Immature natural killer cell (primary cell): ENCODE data around the gene OR52K2. TPM values are rescaled to one million over a fixed set of nuclear protein-coding genes. Genes with fewer than 3 reads are reported as not detected.

Experiments
- DNase-seq, 3 donors: peaks; one replicate each; pipeline ENCODE4 v3.0.0; 2022; ENCODE audit warnings: mixed read lengths in 1 of 3
- H3K27ac Mint-ChIP-seq, 6 donors: one replicate each; pipeline ENCODE4 v1.8.0; 2020; ENCODE audit warnings: mixed read lengths in 6 of 6, mild to moderate bottlenecking in 5 of 6, inconsistent platforms in 4 of 6, moderate library complexity in 3 of 6
- H3K27me3 Mint-ChIP-seq, 3 donors: one replicate each; pipeline ENCODE4 v1.8.0; 2020 to 2021; ENCODE audit warnings: low read depth in 3 of 3, mild to moderate bottlenecking in 3 of 3, mixed read lengths in 3 of 3, moderate library complexity in 3 of 3, inconsistent platforms in 1 of 3
- H3K36me3 Mint-ChIP-seq, 3 donors: one replicate each; pipeline ENCODE4 v1.8.0; 2020; ENCODE audit warnings: mixed read lengths in 3 of 3, inconsistent platforms in 2 of 3, mild to moderate bottlenecking in 2 of 3
- H3K4me1 Mint-ChIP-seq, 2 donors: one replicate each; pipeline ENCODE4 v1.8.0; 2020; ENCODE audit warnings: inconsistent platforms in 2 of 2, mild to moderate bottlenecking in 2 of 2, mixed read lengths in 2 of 2, moderate library complexity in 1 of 2
- H3K4me3 Mint-ChIP-seq, 5 donors: one replicate each; pipeline ENCODE4 v1.8.0; 2020; ENCODE audit warnings: mild to moderate bottlenecking in 5 of 5, mixed read lengths in 5 of 5, inconsistent platforms in 3 of 5, moderate library complexity in 3 of 5
- H3K9me3 Mint-ChIP-seq, 6 donors: one replicate each; pipeline ENCODE4 v1.8.0; 2020; ENCODE audit warnings: mild to moderate bottlenecking in 6 of 6, mixed read lengths in 6 of 6, inconsistent platforms in 4 of 6, moderate library complexity in 3 of 6
- polyA plus RNA-seq, 3 donors: library from polyadenylated mRNA; unstranded; fragments of 300-500 nt; fragmentation: Illumina TruSeq; gene quantifications; one replicate each; pipeline ENCODE4 v1.2.3, GENCODE V29; 2021

OR52K2 gene
- polyA plus RNA-seq, 3 donors from 2014 or later, result not detected

GRCh38 chr11:4493480-4493818 lies 44.4 kb downstream of the OR52K2 start:
- Mint-ChIP-seq H3K9me3 (no peaks in the 10 kb centered on the region), H3K36me3 (no peaks in the 10 kb centered on the region), H3K4me1 (no peaks in the 10 kb centered on the region), H3K4me3 (no peak overlapping the region), H3K27me3 (peaks cover 4 to 7% (median 4%) of the 10 kb centered on the region in 3 donors), H3K27ac (no peak overlapping the region)
- no peak for DNase-seq

- Mint-ChIP-seq H3K27ac (no peak overlapping the region), H3K4me3 (no peak overlapping the region), H3K9me3 (no peaks in the 10 kb centered on the region), H3K36me3 (no peaks in the 10 kb centered on the region), H3K4me1 (no peaks in the 10 kb centered on the region), H3K27me3 (peaks cover 4 to 7% (median 4%) of the 10 kb centered on the region in 3 donors)
- DNase-seq, result no peak
Observed at GRCh38 chr11:4495487-4495886, 46.4 kb downstream of the OR52K2 start.

GRCh38 chr11:4495986-4496385 lies 46.9 kb downstream of the OR52K2 start:
- no peaks in the 10 kb centered on the region for H3K9me3 Mint-ChIP-seq
- no peak overlapping the region for H3K4me3 Mint-ChIP-seq
- no peaks in the 10 kb centered on the region for H3K36me3 Mint-ChIP-seq
- no peaks in the 10 kb centered on the region for H3K4me1 Mint-ChIP-seq
- H3K27me3 Mint-ChIP-seq, result peaks cover 4 to 7% (median 4%) of the 10 kb centered on the region in 3 donors
- no peak overlapping the region for H3K27ac Mint-ChIP-seq
- DNase-seq, result no peak

- no peaks in the 10 kb centered on the region for H3K9me3 Mint-ChIP-seq
- H3K4me1 Mint-ChIP-seq, result no peaks in the 10 kb centered on the region
- DNase-seq, result no peak
- H3K36me3 Mint-ChIP-seq, result no peaks in the 10 kb centered on the region
- no peak overlapping the region for H3K27ac Mint-ChIP-seq
- no peak overlapping the region for H3K4me3 Mint-ChIP-seq
- peaks cover 4 to 7% (median 4%) of the 10 kb centered on the region in 3 donors for H3K27me3 Mint-ChIP-seq
Observed at GRCh38 chr11:4496557-4497248, 47.6 kb downstream of the OR52K2 start.

Other genes with a start within 250 kb of the OR52K2 start
- not detected for gene OR52B4, start 80.9 kb upstream of the OR52K2 start, polyA plus RNA-seq
- gene TRIM21, start 55.6 kb upstream of the OR52K2 start, polyA plus RNA-seq, result 10 to 100 TPM; 34.9 to 67.5 (median 44.2) TPM
- not detected for gene OR52K1, start 33.4 kb downstream of the OR52K2 start, polyA plus RNA-seq
- gene OR52M1, start 95.9 kb downstream of the OR52K2 start, polyA plus RNA-seq, result not detected
- not detected for gene OR52I2, start 132.4 kb downstream of the OR52K2 start, polyA plus RNA-seq
- under 1 TPM in 1 of 3 donors, not detected in 2; 0.24 TPM for gene OR52I1, start 144.7 kb downstream of the OR52K2 start, polyA plus RNA-seq
- 10 to 100 TPM; 10.3 to 18.4 (median 15.5) TPM for gene TRIM68, start 158.9 kb downstream of the OR52K2 start, polyA plus RNA-seq
- gene OR51D1, start 188.2 kb downstream of the OR52K2 start, polyA plus RNA-seq, result not detected
- gene OR51E1, start 194.7 kb downstream of the OR52K2 start, polyA plus RNA-seq, result not detected
- gene OR51E2, start 248.6 kb downstream of the OR52K2 start, polyA plus RNA-seq, result not detected